Activated naive CD8-positive, alpha-beta T cell treated with anti-CD3 and anti-CD28 coated beads for 36 hours (primary cell): ENCODE measurements around the gene ENG. TPM values are rescaled to one million over a fixed set of nuclear protein-coding genes. Genes with fewer than 3 reads are reported as not detected.
"Not testable (repeated sequence)": the region's sequence is repeated elsewhere in the genome, so short reads cannot be mapped to it uniquely, and the experiment has no call there.

Experiments used
- DNase-seq: peaks from one replicate; pipeline ENCODE4 v3.0.0; 2021
- H3K27ac Mint-ChIP-seq: one replicate; pipeline ENCODE4 v1.8.0; 2022; ENCODE audit warnings: mild to moderate bottlenecking, moderate library complexity, mixed read lengths
- H3K27me3 Mint-ChIP-seq: one replicate; pipeline ENCODE4 v1.8.0; 2022; ENCODE audit warnings: mild to moderate bottlenecking, mixed read lengths
- H3K36me3 Mint-ChIP-seq: one replicate; pipeline ENCODE4 v1.8.0; 2021; ENCODE audit warnings: mild to moderate bottlenecking, mixed read lengths
- H3K4me1 Mint-ChIP-seq: one replicate; pipeline ENCODE4 v1.8.0; 2021; ENCODE audit warnings: mixed read lengths
- H3K4me3 Mint-ChIP-seq: one replicate; pipeline ENCODE4 v1.8.0; 2022; ENCODE audit warnings: mild to moderate bottlenecking, moderate library complexity, mixed read lengths
- H3K9me3 Mint-ChIP-seq: one replicate; pipeline ENCODE4 v1.8.0; 2022; ENCODE audit warnings: mixed read lengths
- total RNA-seq, 2 experiments: library from RNA; stranded (reverse); gene quantifications; one replicate each; pipeline ENCODE4 v1.2.3, GENCODE V29; 2021

ENG gene
- total RNA-seq, 2 experiments from 2014 or later = 17.7 to 18.8 TPM

GRCh38 chr9:127788337-127789011 lies 66.0 kb downstream of the ENG start:
- H3K9me3 Mint-ChIP-seq = no peaks in the 10 kb centered on the region
- no peaks in the 10 kb centered on the region for H3K27me3 Mint-ChIP-seq
- DNase-seq = peak; percentile 75
- peaks cover 46% of the 10 kb centered on the region for H3K4me1 Mint-ChIP-seq
- H3K4me3 Mint-ChIP-seq = peak overlapping the region; percentile 10
- peaks cover 39% of the 10 kb centered on the region for H3K36me3 Mint-ChIP-seq
- H3K27ac Mint-ChIP-seq = peak overlapping the region; percentile 69

GRCh38 chr9:127786773-127787104 lies 67.7 kb downstream of the ENG start:
- Mint-ChIP-seq H3K27me3 (no peaks in the 10 kb centered on the region), H3K36me3 (peaks cover 37% of the 10 kb centered on the region), H3K4me3 (peak overlapping the region; percentile 97), H3K27ac (peak overlapping the region; percentile 88), H3K4me1 (peaks cover 60% of the 10 kb centered on the region), H3K9me3 (no peaks in the 10 kb centered on the region)
- DNase-seq = no peak

- Mint-ChIP-seq H3K27ac (peak within 1 kb of the TSS; percentile 95), H3K4me3 (peak within 1 kb of the TSS; percentile 97), H3K36me3 (peaks cover 33% of the 10 kb centered on the region), H3K4me1 (peaks cover 63% of the 10 kb centered on the region), H3K27me3 (no peaks in the 10 kb centered on the region), H3K9me3 (no peaks in the 10 kb centered on the region)
- peak; percentile 98 for DNase-seq
Measured at GRCh38 chr9:127785933-127786772, 68.3 kb downstream of the ENG start, which contains the start of gene CDK9. Gene CDK9, plus strand, starts transcription at chr9:127786034. Its CDS starts 115 bp downstream, at chr9:127786149.

GRCh38 chr9:127785023-127785932 lies 69.2 kb downstream of the ENG start:
- Mint-ChIP-seq H3K27ac (peak overlapping the region; percentile 95), H3K36me3 (peaks cover 30% of the 10 kb centered on the region), H3K4me3 (peak overlapping the region; percentile 97), H3K9me3 (no peaks in the 10 kb centered on the region), H3K4me1 (peaks cover 62% of the 10 kb centered on the region), H3K27me3 (no peaks in the 10 kb centered on the region)
- peak; percentile 90 for DNase-seq

- Mint-ChIP-seq H3K9me3 (no peaks in the 10 kb centered on the region), H3K4me3 (peak overlapping the region; percentile 74), H3K27me3 (no peaks in the 10 kb centered on the region), H3K27ac (peak overlapping the region; percentile 95), H3K36me3 (peaks cover 18% of the 10 kb centered on the region), H3K4me1 (peaks cover 62% of the 10 kb centered on the region)
- peak; percentile 82 for DNase-seq
Measured at GRCh38 chr9:127783111-127784008, 71.1 kb downstream of the ENG start.

GRCh38 chr9:127781806-127782205 lies 72.7 kb downstream of the ENG start:
- Mint-ChIP-seq H3K4me1 (peaks cover 54% of the 10 kb centered on the region), H3K9me3 (no peaks in the 10 kb centered on the region), H3K36me3 (peaks cover 16% of the 10 kb centered on the region), H3K27me3 (no peaks in the 10 kb centered on the region), H3K4me3 (peak overlapping the region; percentile 47), H3K27ac (peak overlapping the region; percentile 95)
- no peak for DNase-seq

GRCh38 chr9:127780909-127781308 lies 73.5 kb downstream of the ENG start:
- peaks cover 12% of the 10 kb centered on the region for H3K36me3 Mint-ChIP-seq
- not testable (repeated sequence) for H3K27me3 Mint-ChIP-seq, DNase-seq, H3K4me3 Mint-ChIP-seq, H3K9me3 Mint-ChIP-seq
- peaks cover 55% of the 10 kb centered on the region for H3K4me1 Mint-ChIP-seq
- peak overlapping the region; percentile 97 for H3K27ac Mint-ChIP-seq

GRCh38 chr9:127780126-127780885 lies 74.2 kb downstream of the ENG start:
- no peaks in the 10 kb centered on the region for H3K9me3 Mint-ChIP-seq
- no peak overlapping the region for H3K4me3 Mint-ChIP-seq
- DNase-seq = no peak
- peaks cover 12% of the 10 kb centered on the region for H3K36me3 Mint-ChIP-seq
- peak overlapping the region; percentile 97 for H3K27ac Mint-ChIP-seq
- H3K27me3 Mint-ChIP-seq = no peaks in the 10 kb centered on the region
- peaks cover 55% of the 10 kb centered on the region for H3K4me1 Mint-ChIP-seq

GRCh38 chr9:127779136-127779981 lies 75.1 kb downstream of the ENG start:
- Mint-ChIP-seq H3K4me3 (peak overlapping the region; percentile 98), H3K9me3 (no peaks in the 10 kb centered on the region), H3K27me3 (no peaks in the 10 kb centered on the region), H3K27ac (peak overlapping the region; percentile 97), H3K4me1 (peaks cover 52% of the 10 kb centered on the region), H3K36me3 (peaks cover 14% of the 10 kb centered on the region)
- DNase-seq = peak; percentile 77

- H3K27me3 Mint-ChIP-seq = no peaks in the 10 kb centered on the region
- H3K27ac Mint-ChIP-seq = peak within 1 kb of the TSS; percentile 97
- H3K4me1 Mint-ChIP-seq = peaks cover 52% of the 10 kb centered on the region
- DNase-seq = peak; percentile 67
- H3K9me3 Mint-ChIP-seq = no peaks in the 10 kb centered on the region
- H3K36me3 Mint-ChIP-seq = peaks cover 20% of the 10 kb centered on the region
- H3K4me3 Mint-ChIP-seq = peak within 1 kb of the TSS; percentile 98
Measured at GRCh38 chr9:127778280-127779135, 76.0 kb downstream of the ENG start, which contains the start of gene SH2D3C. Gene SH2D3C, minus strand, starts transcription at chr9:127778666. Its CDS starts 39 bp downstream, at chr9:127778627.

GRCh38 chr9:127777368-127777980 lies 77.0 kb downstream of the ENG start:
- H3K4me1 Mint-ChIP-seq = peaks cover 45% of the 10 kb centered on the region
- peak overlapping the region; percentile 97 for H3K27ac Mint-ChIP-seq
- no peaks in the 10 kb centered on the region for H3K9me3 Mint-ChIP-seq
- H3K27me3 Mint-ChIP-seq = no peaks in the 10 kb centered on the region
- H3K4me3 Mint-ChIP-seq = peak overlapping the region; percentile 98
- H3K36me3 Mint-ChIP-seq = peaks cover 22% of the 10 kb centered on the region
- no peak for DNase-seq

GRCh38 chr9:127776924-127777289 lies 77.6 kb downstream of the ENG start:
- Mint-ChIP-seq H3K27me3 (no peaks in the 10 kb centered on the region), H3K27ac (peak overlapping the region; percentile 97), H3K36me3 (peaks cover 22% of the 10 kb centered on the region), H3K9me3 (no peaks in the 10 kb centered on the region), H3K4me1 (peaks cover 41% of the 10 kb centered on the region), H3K4me3 (peak overlapping the region; percentile 98)
- DNase-seq = no peak
